GM23338 (cell line): Measurements from ENCODE around the gene CPNE4. TPM values are rescaled to one million over a fixed set of nuclear protein-coding genes. Genes with fewer than 3 reads are reported as not detected.

Source experiments
- ATAC-seq: fragments of 200-7000 bp; cut with Tn5 transposase; 3 replicates; pipeline ENCODE4 v1.9.1; 2020
- DNase-seq: peaks from one replicate; pipeline ENCODE4 v3.0.0-alpha.2; 2015; ENCODE audit warnings: low spot score
- H2AFZ ChIP-seq: fragments of 200-600 bp; sonication (generic); 2 replicates; pipeline ENCODE4 v1.8.0; 2016; ENCODE audit warnings: antibody characterized with exemption, mild to moderate bottlenecking, moderate library complexity
- H3F3A ChIP-seq: fragments of 200-600 bp; sonication (generic); replicated peaks from 2 replicates; pipeline ENCODE4 v1.8.0; 2017; ENCODE audit warnings: antibody characterized with exemption, mixed run types, low read depth
- H3K27ac ChIP-seq: fragments of 200-600 bp; sonication (generic); 2 replicates; pipeline ENCODE4 v1.6.1; 2016; ENCODE audit warnings: low read depth
- H3K27me3 ChIP-seq: fragments of 200-600 bp; sonication (generic); 2 replicates; pipeline ENCODE4 v1.8.0; 2016; ENCODE audit warnings: mild to moderate bottlenecking, mixed run types, moderate library complexity; ENCODE audit not compliant: insufficient read depth
- H3K36me3 ChIP-seq: fragments of 200-600 bp; sonication (generic); 2 replicates; pipeline ENCODE4 v1.8.0; 2016; ENCODE audit warnings: mild to moderate bottlenecking; ENCODE audit not compliant: insufficient read depth
- H3K4me1 ChIP-seq: fragments of 200-600 bp; sonication (generic); 2 replicates; pipeline ENCODE4 v1.8.0; 2016; ENCODE audit warnings: mild to moderate bottlenecking, moderate library complexity; ENCODE audit not compliant: insufficient read depth
- H3K4me2 ChIP-seq: fragments of 200-600 bp; sonication (generic); 2 replicates; pipeline ENCODE4 v1.7.1; 2017; ENCODE audit warnings: mixed run types
- H3K4me3 ChIP-seq: fragments of 200-600 bp; sonication (generic); 2 replicates; pipeline ENCODE4 v1.6.1; 2016; ENCODE audit warnings: mixed run types
- H3K79me2 ChIP-seq: fragments of 200-600 bp; sonication (generic); replicated peaks from 2 replicates; pipeline ENCODE4 v1.8.0; 2017; ENCODE audit warnings: mild to moderate bottlenecking; ENCODE audit not compliant: insufficient read depth
- H3K9me2 ChIP-seq: fragments of 200-600 bp; sonication (generic); 2 replicates; pipeline ENCODE4 v1.8.0; 2017; ENCODE audit not compliant: insufficient read depth
- H4K20me1 ChIP-seq: fragments of 200-600 bp; sonication (generic); replicated peaks from 2 replicates; pipeline ENCODE4 v1.8.0; 2017; ENCODE audit warnings: mild to moderate bottlenecking; ENCODE audit not compliant: insufficient read depth
- H3K27ac Mint-ChIP-seq: 2 replicates; pipeline ENCODE4 v1.8.0; 2020; ENCODE audit warnings: inconsistent platforms, mild to moderate bottlenecking, moderate library complexity, mixed read lengths
- H3K27me3 Mint-ChIP-seq: 3 replicates; pipeline ENCODE4 v1.8.0; 2022; ENCODE audit warnings: low read depth, mild to moderate bottlenecking, moderate library complexity, mixed read lengths, inconsistent platforms; ENCODE audit not compliant: insufficient read depth, poor library complexity
- H3K36me3 Mint-ChIP-seq: 3 replicates; pipeline ENCODE4 v1.8.0; 2021; ENCODE audit warnings: low read depth, mild to moderate bottlenecking, inconsistent platforms, moderate library complexity, mixed read lengths
- H3K4me1 Mint-ChIP-seq: 3 replicates; pipeline ENCODE4 v1.8.0; 2020; ENCODE audit warnings: mild to moderate bottlenecking, inconsistent platforms, mixed read lengths
- H3K4me3 Mint-ChIP-seq: 3 replicates; pipeline ENCODE4 v1.8.0; 2021; ENCODE audit warnings: moderate library complexity, mild to moderate bottlenecking, inconsistent platforms, mixed read lengths
- H3K9me3 Mint-ChIP-seq: 3 replicates; pipeline ENCODE4 v1.8.0; 2020; ENCODE audit warnings: moderate library complexity, mild to moderate bottlenecking, inconsistent platforms, mixed read lengths
- CREB1 ChIP-seq: fragments of 250-450 bp; sonication (Bioruptor Pico); IDR thresholded peaks from 2 replicates; pipeline ENCODE4 v1.5.0; 2020; ENCODE audit warnings: low read depth, mild to moderate bottlenecking, moderate library complexity
- EZH2 ChIP-seq: fragments of 200-600 bp; sonication (generic); IDR thresholded peaks from one replicate; pipeline ENCODE4 v1.8.0; 2017; ENCODE audit warnings: antibody characterized with exemption, mild to moderate bottlenecking, low read depth; ENCODE audit not compliant: unreplicated experiment
- EZH2phosphoT487 ChIP-seq: fragments of 200-600 bp; sonication (generic); IDR thresholded peaks from one replicate; pipeline ENCODE4 v1.8.1; 2018; ENCODE audit warnings: antibody characterized with exemption; ENCODE audit not compliant: unreplicated experiment
- JUNB ChIP-seq: IDR thresholded peaks from one replicate; pipeline ENCODE4 v1.6.1; 2016; ENCODE audit warnings: antibody characterized with exemption; ENCODE audit not compliant: unreplicated experiment
- NANOG ChIP-seq: IDR thresholded peaks from 2 replicates; pipeline ENCODE4 v1.6.1; 2016; ENCODE audit warnings: antibody characterized with exemption, borderline replicate concordance
- POLR2AphosphoS5 ChIP-seq: IDR thresholded peaks from 2 replicates; pipeline ENCODE4 v1.6.1; 2016; ENCODE audit warnings: antibody characterized with exemption, low read depth
- STAT1 ChIP-seq: IDR thresholded peaks from one replicate; pipeline ENCODE4 v1.6.1; 2016; ENCODE audit warnings: antibody characterized with exemption; ENCODE audit not compliant: unreplicated experiment
- ZNF331 ChIP-seq: fragments of 250-450 bp; sonication (Bioruptor Pico); IDR thresholded peaks from 2 replicates; pipeline ENCODE4 v1.5.0; 2020; ENCODE audit warnings: low read depth, mild to moderate bottlenecking, moderate library complexity
- ZNF462 ChIP-seq: fragments of 250-450 bp; sonication (Bioruptor Pico); IDR thresholded peaks from 2 replicates; pipeline ENCODE4 v1.5.0; 2020; ENCODE audit warnings: mild to moderate bottlenecking, moderate library complexity
- polyA plus RNA-seq: library from polyadenylated mRNA; unstranded; fragments of >200 nt; fragmentation: Nextera tagmentation; extraction: Ambion mirVana; gene quantifications from 2 replicates; pipeline ENCODE4 v1.2.1, GENCODE V29; 2016
- total RNA-seq: library from RNA; depleted of rRNA; stranded (reverse); fragments of >200 nt; shearing (Covaris generic); gene quantifications from 2 replicates; pipeline ENCODE4 v1.2.3, GENCODE V29; 2014
- TF ChIP-seq, protein P1 (sequence below): IDR thresholded peaks from one replicate; pipeline ENCODE4 v1.6.1; 2018; ENCODE audit warnings: antibody characterized with exemption; ENCODE audit not compliant: unreplicated experiment
- TF ChIP-seq, protein P2 (sequence below), 2 experiments: fragments of 200-600 bp in 1 of 2; sonication (generic) in 1 of 2; conservative IDR thresholded peaks; 2 replicates each; pipeline versions ENCODE4 v1.5.1 to v1.6.1; 2016 to 2017; ENCODE audit warnings: antibody characterized with exemption in 2 of 2, low read depth in 2 of 2, mild to moderate bottlenecking in 2 of 2, moderate library complexity in 1 of 2

CPNE4 gene
- total and polyA plus RNA-seq, 2 experiments from 2014 or later = 2.0 to 6.5 TPM

- no peaks in the 10 kb centered on the region for H3F3A ChIP-seq
- no peaks in the 10 kb centered on the region for H3K36me3 ChIP-seq
- no peak for ATAC-seq
- Mint-ChIP-seq H3K36me3 (no peaks in the 10 kb centered on the region), H3K4me3 (no peak overlapping the region), H3K27ac (no peak overlapping the region), H3K9me3 (no peaks in the 10 kb centered on the region), H3K4me1 (peaks cover 42% of the 10 kb centered on the region), H3K27me3 (peaks cover 4% of the 10 kb centered on the region)
- TF ChIP-seq, protein P1, sequence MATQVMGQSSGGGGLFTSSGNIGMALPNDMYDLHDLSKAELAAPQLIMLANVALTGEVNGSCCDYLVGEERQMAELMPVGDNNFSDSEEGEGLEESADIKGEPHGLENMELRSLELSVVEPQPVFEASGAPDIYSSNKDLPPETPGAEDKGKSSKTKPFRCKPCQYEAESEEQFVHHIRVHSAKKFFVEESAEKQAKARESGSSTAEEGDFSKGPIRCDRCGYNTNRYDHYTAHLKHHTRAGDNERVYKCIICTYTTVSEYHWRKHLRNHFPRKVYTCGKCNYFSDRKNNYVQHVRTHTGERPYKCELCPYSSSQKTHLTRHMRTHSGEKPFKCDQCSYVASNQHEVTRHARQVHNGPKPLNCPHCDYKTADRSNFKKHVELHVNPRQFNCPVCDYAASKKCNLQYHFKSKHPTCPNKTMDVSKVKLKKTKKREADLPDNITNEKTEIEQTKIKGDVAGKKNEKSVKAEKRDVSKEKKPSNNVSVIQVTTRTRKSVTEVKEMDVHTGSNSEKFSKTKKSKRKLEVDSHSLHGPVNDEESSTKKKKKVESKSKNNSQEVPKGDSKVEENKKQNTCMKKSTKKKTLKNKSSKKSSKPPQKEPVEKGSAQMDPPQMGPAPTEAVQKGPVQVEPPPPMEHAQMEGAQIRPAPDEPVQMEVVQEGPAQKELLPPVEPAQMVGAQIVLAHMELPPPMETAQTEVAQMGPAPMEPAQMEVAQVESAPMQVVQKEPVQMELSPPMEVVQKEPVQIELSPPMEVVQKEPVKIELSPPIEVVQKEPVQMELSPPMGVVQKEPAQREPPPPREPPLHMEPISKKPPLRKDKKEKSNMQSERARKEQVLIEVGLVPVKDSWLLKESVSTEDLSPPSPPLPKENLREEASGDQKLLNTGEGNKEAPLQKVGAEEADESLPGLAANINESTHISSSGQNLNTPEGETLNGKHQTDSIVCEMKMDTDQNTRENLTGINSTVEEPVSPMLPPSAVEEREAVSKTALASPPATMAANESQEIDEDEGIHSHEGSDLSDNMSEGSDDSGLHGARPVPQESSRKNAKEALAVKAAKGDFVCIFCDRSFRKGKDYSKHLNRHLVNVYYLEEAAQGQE = no peak
- TF ChIP-seq NANOG (no peak), CREB1 (CRISPR knock-in tag) (no peak), JUNB (no peak), ZNF331 (CRISPR knock-in tag) (no peak), POLR2AphosphoS5 (no peak), EZH2 (no peak), STAT1 (no peak)
- TF ChIP-seq, protein P2, sequence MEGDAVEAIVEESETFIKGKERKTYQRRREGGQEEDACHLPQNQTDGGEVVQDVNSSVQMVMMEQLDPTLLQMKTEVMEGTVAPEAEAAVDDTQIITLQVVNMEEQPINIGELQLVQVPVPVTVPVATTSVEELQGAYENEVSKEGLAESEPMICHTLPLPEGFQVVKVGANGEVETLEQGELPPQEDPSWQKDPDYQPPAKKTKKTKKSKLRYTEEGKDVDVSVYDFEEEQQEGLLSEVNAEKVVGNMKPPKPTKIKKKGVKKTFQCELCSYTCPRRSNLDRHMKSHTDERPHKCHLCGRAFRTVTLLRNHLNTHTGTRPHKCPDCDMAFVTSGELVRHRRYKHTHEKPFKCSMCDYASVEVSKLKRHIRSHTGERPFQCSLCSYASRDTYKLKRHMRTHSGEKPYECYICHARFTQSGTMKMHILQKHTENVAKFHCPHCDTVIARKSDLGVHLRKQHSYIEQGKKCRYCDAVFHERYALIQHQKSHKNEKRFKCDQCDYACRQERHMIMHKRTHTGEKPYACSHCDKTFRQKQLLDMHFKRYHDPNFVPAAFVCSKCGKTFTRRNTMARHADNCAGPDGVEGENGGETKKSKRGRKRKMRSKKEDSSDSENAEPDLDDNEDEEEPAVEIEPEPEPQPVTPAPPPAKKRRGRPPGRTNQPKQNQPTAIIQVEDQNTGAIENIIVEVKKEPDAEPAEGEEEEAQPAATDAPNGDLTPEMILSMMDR (conservative IDR thresholded peaks at IDR 0.05; ENCODE audit: low read depth in 2 of 2) = no peak
- peaks cover 32% of the 10 kb centered on the region for H3K4me1 ChIP-seq
- H3K27ac ChIP-seq = no peak overlapping the region
- H3K9me2 ChIP-seq = no peaks in the 10 kb centered on the region
- H3K4me3 ChIP-seq = no peak overlapping the region
- DNase-seq = no peak
- H4K20me1 ChIP-seq = no peaks in the 10 kb centered on the region
- H3K4me2 ChIP-seq = no peak overlapping the region
- H3K79me2 ChIP-seq = no peaks in the 10 kb centered on the region
- no peak overlapping the region for H2AFZ ChIP-seq
- H3K27me3 ChIP-seq = no peaks in the 10 kb centered on the region
Observed at GRCh38 chr3:132003685-132004084, 31.1 kb downstream of the CPNE4 start.

- H3K27me3 Mint-ChIP-seq = peaks cover 4% of the 10 kb centered on the region
- DNase-seq (no peak), ATAC-seq (no peak)
- H3K9me2 ChIP-seq = no peaks in the 10 kb centered on the region
- H3F3A ChIP-seq = no peaks in the 10 kb centered on the region
- no peak overlapping the region for H3K4me2 ChIP-seq
- H3K27ac Mint-ChIP-seq = no peak overlapping the region
- H3K4me3 Mint-ChIP-seq = no peak overlapping the region
- H2AFZ ChIP-seq = no peak overlapping the region
- no peaks in the 10 kb centered on the region for H3K9me3 Mint-ChIP-seq
- no peaks in the 10 kb centered on the region for H3K36me3 ChIP-seq
- H4K20me1 ChIP-seq = no peaks in the 10 kb centered on the region
- H3K36me3 Mint-ChIP-seq = no peaks in the 10 kb centered on the region
- H3K4me1 Mint-ChIP-seq = peaks cover 55% of the 10 kb centered on the region
- no peaks in the 10 kb centered on the region for H3K27me3 ChIP-seq
- no peak overlapping the region for H3K4me3 ChIP-seq
- no peak overlapping the region for H3K27ac ChIP-seq
- H3K79me2 ChIP-seq = no peaks in the 10 kb centered on the region
- peaks cover 44% of the 10 kb centered on the region for H3K4me1 ChIP-seq
- TF ChIP-seq ZNF331 (CRISPR knock-in tag) (no peak), POLR2AphosphoS5 (no peak), STAT1 (no peak), ZNF462 (CRISPR knock-in tag) (no peak), EZH2phosphoT487 (no peak), NANOG (no peak)
Observed at GRCh38 chr3:132001999-132002398, 32.8 kb downstream of the CPNE4 start.
